HCT116 (cell line): ENCODE results near the gene PRPSAP1. TPM values are rescaled to one million over a fixed set of nuclear protein-coding genes. Genes with fewer than 3 reads are reported as not detected.

Experiments
- ATAC-seq: fragments of 200-7000 bp; cut with Tn5 transposase; 2 replicates; pipeline ENCODE4 v1.9.1; 2020; ENCODE audit warnings: mild to moderate bottlenecking, moderate library complexity
- BruUV-seq: library from RNA; stranded (reverse); fragments of 400-500 nt; replicated peaks from 2 replicates; lab custom pipeline; 2021; lab: Mats Ljungman, UMichigan
- CTCF ChIA-PET: fragments of 300-600 bp; sonication (Branson Sonifier 250); formaldehyde crosslinking; loops from one replicate; lab custom pipeline; 2021; ENCODE audit warnings: antibody characterized with exemption; lab: Charles Lee
- POLR2A ChIA-PET: fragments of 300-600, 350-600 bp; sonication (Branson Sonifier 250); formaldehyde crosslinking; loops from one replicate; lab custom pipeline; 2021; ENCODE audit warnings: antibody characterized with exemption; lab: Charles Lee
- RAD21 ChIA-PET, 2 experiments: fragments of 300-600 bp; sonication (Branson Sonifier 250); formaldehyde crosslinking; loops; one replicate each; lab custom pipeline; 2023; ENCODE audit warnings: low total read pairs in 2 of 2; ENCODE audit not compliant: uncharacterized antibody in 2 of 2, unreplicated experiment in 2 of 2, low non-redundant PET in 1 of 2; lab: Charles Lee
- DNase-seq: peaks from one replicate; pipeline ENCODE4 v3.0.0-alpha.2; 2010; ENCODE audit warnings: low read depth, low spot score
- H2AFZ ChIP-seq: fragments of 200-600 bp; shearing (Covaris generic), sonication (generic); 2 replicates; pipeline ENCODE4 v1.6.1; 2017; ENCODE audit warnings: low read depth, mixed run types, mixed read lengths, antibody characterized with exemption, low read length; ENCODE audit not compliant: poor library complexity, severe bottlenecking
- H3K27ac ChIP-seq: 2 replicates; pipeline ENCODE4 v1.5.1; 2012; ENCODE audit warnings: low read depth, low read length
- H3K27me3 ChIP-seq: fragments of 200-600 bp; sonication (generic); 2 replicates; pipeline ENCODE4 v1.6.1; 2016; ENCODE audit warnings: mixed run types, low read length, mixed read lengths; ENCODE audit not compliant: insufficient read depth
- H3K36me3 ChIP-seq, 2 experiments: fragments of 200-500 bp in 1 of 2; fragments of 200-600 bp in 1 of 2; sonication (Bioruptor generic) in 1 of 2; sonication (generic) in 1 of 2; 2 replicates each; pipeline versions ENCODE4 v1.5.1 to v1.6.1; 2014 to 2016; ENCODE audit warnings: low read length in 2 of 2, inconsistent platforms in 1 of 2, mixed read lengths in 1 of 2, mixed run types in 1 of 2; ENCODE audit not compliant: insufficient read depth in 2 of 2, control insufficient read depth in 1 of 2
- H3K4me1 ChIP-seq, 2 experiments: fragments of 200-600 bp in 1 of 2; sonication (generic) in 1 of 2; 2 replicates each; pipeline versions ENCODE4 v1.5.1 to v1.6.1; 2012 to 2017; ENCODE audit warnings: low read length in 2 of 2, inconsistent platforms in 1 of 2, mild to moderate bottlenecking in 1 of 2, mixed read lengths in 1 of 2, mixed run types in 1 of 2, moderate library complexity in 1 of 2; ENCODE audit not compliant: insufficient read depth in 2 of 2, control insufficient read depth in 1 of 2
- H3K4me2 ChIP-seq: fragments of 200-600 bp; sonication (generic); 2 replicates; pipeline ENCODE4 v1.6.1; 2017; ENCODE audit warnings: mixed run types, low read length, mixed read lengths
- H3K4me3 ChIP-seq, 2 experiments: fragments of 200-600 bp in 1 of 2; sonication (generic) in 1 of 2; replicated peaks in 1 of 2; 2 replicates each; pipeline ENCODE4 v1.5.1; 2011 to 2016; ENCODE audit warnings: low read length in 2 of 2, control low read depth in 1 of 2, low read depth in 1 of 2, mild to moderate bottlenecking in 1 of 2, mixed read lengths in 1 of 2, mixed run types in 1 of 2
- H3K79me2 ChIP-seq: fragments of 200-600 bp; sonication (generic); 2 replicates; pipeline ENCODE4 v1.6.1; 2017; ENCODE audit warnings: mild to moderate bottlenecking, mixed run types, low read length, moderate library complexity, mixed read lengths; ENCODE audit not compliant: insufficient read depth
- H3K9ac ChIP-seq: fragments of 200-600 bp; sonication (generic); 2 replicates; pipeline ENCODE4 v1.6.1; 2016; ENCODE audit warnings: low read length, mixed read lengths
- H3K9me2 ChIP-seq: fragments of 200-600 bp; sonication (generic), shearing (Covaris generic); 2 replicates; pipeline ENCODE4 v1.6.1; 2017; ENCODE audit warnings: mixed run types, mild to moderate bottlenecking, moderate library complexity; ENCODE audit not compliant: insufficient read depth
- H3K9me3 ChIP-seq, 2 experiments: fragments of 200-500 bp in 1 of 2; fragments of 200-600 bp in 1 of 2; sonication (Bioruptor generic) in 1 of 2; sonication (generic) in 1 of 2; 2 replicates each; pipeline ENCODE4 v1.6.1; 2014 to 2017; ENCODE audit warnings: low read length in 2 of 2, mixed read lengths in 2 of 2, inconsistent platforms in 1 of 2, low read depth in 1 of 2, mild to moderate bottlenecking in 1 of 2, mixed run types in 1 of 2, moderate library complexity in 1 of 2; ENCODE audit not compliant: control insufficient read depth in 1 of 2, insufficient read depth in 1 of 2
- H4K20me1 ChIP-seq: fragments of 200-600 bp; sonication (generic), shearing (Covaris generic); 2 replicates; pipeline ENCODE4 v1.6.1; 2017; ENCODE audit warnings: mixed run types, mild to moderate bottlenecking, moderate library complexity; ENCODE audit not compliant: insufficient read depth
- CBX3 ChIP-seq: IDR thresholded peaks from 2 replicates; pipeline ENCODE4 v1.6.1; 2012; ENCODE audit warnings: low read depth
- CEBPB ChIP-seq: IDR thresholded peaks from 2 replicates; pipeline ENCODE4 v1.6.1; 2012; ENCODE audit warnings: low read depth
- CTCF ChIP-seq, 3 experiments: fragments of 200-600 bp in 1 of 3; sonication (generic) in 1 of 3; IDR thresholded peaks in 2 of 3; conservative IDR thresholded peaks in 1 of 3; 2 replicates each; pipeline ENCODE4 v1.5.1; 2012 to 2017; ENCODE audit warnings: low read depth in 2 of 3, low read length in 2 of 3, antibody characterized with exemption in 1 of 3, borderline replicate concordance in 1 of 3, control low read depth in 1 of 3, mild to moderate bottlenecking in 1 of 3, mixed read lengths in 1 of 3, mixed run types in 1 of 3, moderate library complexity in 1 of 3; ENCODE audit not compliant: insufficient read depth in 1 of 3
- EZH2 ChIP-seq: fragments of 200-600 bp; sonication (generic); IDR thresholded peaks from 2 replicates; pipeline ENCODE4 v1.6.1; 2017; ENCODE audit warnings: antibody characterized with exemption, mixed run types
- MAX ChIP-seq: IDR thresholded peaks from 2 replicates; pipeline ENCODE4 v1.6.1; 2012
- POLR2AphosphoS5 ChIP-seq: IDR thresholded peaks from 2 replicates; pipeline ENCODE4 v1.6.1; 2011; ENCODE audit warnings: mild to moderate bottlenecking, low read depth, low read length, moderate library complexity
- RAD21 ChIP-seq: IDR thresholded peaks from 2 replicates; pipeline ENCODE4 v1.6.1; 2012; ENCODE audit warnings: low read depth, mild to moderate bottlenecking
- SIN3A ChIP-seq: IDR thresholded peaks from 2 replicates; pipeline ENCODE4 v1.6.1; 2012; ENCODE audit warnings: low read depth
- TCF7L2 ChIP-seq: IDR thresholded peaks from 2 replicates; pipeline ENCODE4 v1.7.0; 2011; ENCODE audit warnings: borderline replicate concordance, inconsistent platforms; ENCODE audit not compliant: insufficient read depth, insufficient read length; ENCODE audit errors: extremely low read depth
- intact Hi-C: fragments of 100-400 bp; cut with micrococcal nuclease; formaldehyde crosslinking; loops from 2 replicates; pipeline ENCODE4 v1.10.0; 2022
- total RNA-seq: library from RNA; stranded (reverse); gene quantifications from one replicate; pipeline ENCODE4 v1.2.1, GENCODE V29; 2021; ENCODE audit not compliant: unreplicated experiment

The PRPSAP1 gene
- total RNA-seq, 1 experiment from 2014 or later = 81.4 TPM

- no peaks in the 10 kb centered on the region for H3K79me2 ChIP-seq
- H3K4me1 ChIP-seq = peaks cover 10 to 32% of the 10 kb centered on the region in 2 experiments; a peak in 3 of 4 replicates
- H2AFZ ChIP-seq = no peak overlapping the region
- H3K36me3 ChIP-seq = no peaks in the 10 kb centered on the region
- DNase-seq = no peak
- no peak overlapping the region for H3K4me3 ChIP-seq
- POLR2A ChIA-PET = interaction anchor here (1.4 kb wide), 1 partner anchor 16 kb away, joined by 5 read pairs; the partner anchor contains the start of gene PRPSAP1
- CTCF ChIA-PET = interaction anchor here (1.7 to 2.8 kb wide), 4 partner anchors 12 to 89 kb away, joined by 8 to 40 read pairs (median 14); partner anchors contain the start of gene SPHK1
- no peaks in the 10 kb centered on the region for H4K20me1 ChIP-seq
- H3K9me3 ChIP-seq = no peaks in the 10 kb centered on the region
- H3K4me2 ChIP-seq = no peak overlapping the region
- no TSS peak for BruUV-seq
- intact Hi-C loops = no loop called here
- no peak for ATAC-seq
- TF ChIP-seq SIN3A = no peak
- no peak for TF ChIP-seq CEBPB
- TF ChIP-seq CBX3 = no peak
- no peak for TF ChIP-seq MAX
- no peak for TF ChIP-seq RAD21
- no peak for TF ChIP-seq TCF7L2
- no peak overlapping the region for H3K9ac ChIP-seq
- no peaks in the 10 kb centered on the region for H3K9me2 ChIP-seq
- RAD21 ChIA-PET = interaction anchor here in 1 of 2 experiments (0.6 kb wide), 1 partner anchor 16 kb away, joined by 3 read pairs; no protein-coding TSS in a partner anchor
- no peak overlapping the region for H3K27ac ChIP-seq
- no peaks in the 10 kb centered on the region for H3K27me3 ChIP-seq
These were observed 15.7 kb upstream of the PRPSAP1 start for GRCh38 chr17:76369379-76369778.

GRCh38 chr17:76368545-76368944 is 14.8 kb upstream of the PRPSAP1 start:
- no peaks in the 10 kb centered on the region for H3K79me2 ChIP-seq
- no TSS peak for BruUV-seq
- no peak overlapping the region for H2AFZ ChIP-seq
- ChIA-PET CTCF (no interaction called here), RAD21 (no interaction called here), POLR2A (no interaction called here)
- no peak overlapping the region for H3K27ac ChIP-seq
- no peak for DNase-seq
- no peak for ATAC-seq
- H3K27me3 ChIP-seq = no peaks in the 10 kb centered on the region
- no peaks in the 10 kb centered on the region for H3K9me2 ChIP-seq
- TF ChIP-seq CTCF (IDR thresholded peaks at IDR 0.05 in 2 of 3, conservative IDR thresholded peaks at IDR 0.05 in 1 of 3; ENCODE audit: borderline replicate concordance in 1 of 3, insufficient read depth in 1 of 3, low read depth in 2 of 3, low read length in 2 of 3) (no peak), CBX3 (no peak), TCF7L2 (no peak), EZH2 (no peak), POLR2AphosphoS5 (no peak)
- H3K9ac ChIP-seq = no peak overlapping the region
- H3K4me1 ChIP-seq = peaks cover 10 to 32% of the 10 kb centered on the region in 2 experiments; a peak in 3 of 4 replicates
- H4K20me1 ChIP-seq = no peaks in the 10 kb centered on the region
- no peak overlapping the region for H3K4me2 ChIP-seq
- no peak overlapping the region for H3K4me3 ChIP-seq
- H3K36me3 ChIP-seq = no peaks in the 10 kb centered on the region
- no peaks in the 10 kb centered on the region for H3K9me3 ChIP-seq
- intact Hi-C loops = no loop called here
